OCI-LY1 (cell line): ENCODE results near the gene REXO1.

ENCODE experiments used
- EZH2 ChIP-seq: fragments of 200-600 bp; sonication (generic), shearing (Covaris generic); IDR thresholded peaks from 2 replicates; pipeline ENCODE4 v1.8.0; 2017; ENCODE audit warnings: borderline replicate concordance, mixed run types, mild to moderate bottlenecking, antibody characterized with exemption, low read length, moderate library complexity, mixed read lengths
- TF ChIP-seq, protein P1 (sequence below): fragments of 200-600 bp; sonication (generic), shearing (Covaris generic); IDR thresholded peaks from 2 replicates; pipeline ENCODE4 v1.5.1; 2017; ENCODE audit warnings: mild to moderate bottlenecking, antibody characterized with exemption, low read length, moderate library complexity, mixed read lengths

GRCh38 chr19:1817553-1818179 lies 30.6 kb downstream of the REXO1 start:
- no peak for TF ChIP-seq EZH2
- TF ChIP-seq, protein P1, sequence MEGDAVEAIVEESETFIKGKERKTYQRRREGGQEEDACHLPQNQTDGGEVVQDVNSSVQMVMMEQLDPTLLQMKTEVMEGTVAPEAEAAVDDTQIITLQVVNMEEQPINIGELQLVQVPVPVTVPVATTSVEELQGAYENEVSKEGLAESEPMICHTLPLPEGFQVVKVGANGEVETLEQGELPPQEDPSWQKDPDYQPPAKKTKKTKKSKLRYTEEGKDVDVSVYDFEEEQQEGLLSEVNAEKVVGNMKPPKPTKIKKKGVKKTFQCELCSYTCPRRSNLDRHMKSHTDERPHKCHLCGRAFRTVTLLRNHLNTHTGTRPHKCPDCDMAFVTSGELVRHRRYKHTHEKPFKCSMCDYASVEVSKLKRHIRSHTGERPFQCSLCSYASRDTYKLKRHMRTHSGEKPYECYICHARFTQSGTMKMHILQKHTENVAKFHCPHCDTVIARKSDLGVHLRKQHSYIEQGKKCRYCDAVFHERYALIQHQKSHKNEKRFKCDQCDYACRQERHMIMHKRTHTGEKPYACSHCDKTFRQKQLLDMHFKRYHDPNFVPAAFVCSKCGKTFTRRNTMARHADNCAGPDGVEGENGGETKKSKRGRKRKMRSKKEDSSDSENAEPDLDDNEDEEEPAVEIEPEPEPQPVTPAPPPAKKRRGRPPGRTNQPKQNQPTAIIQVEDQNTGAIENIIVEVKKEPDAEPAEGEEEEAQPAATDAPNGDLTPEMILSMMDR: no peak
